Muscle of leg (tissue), 16 donors: ENCODE results near the gene HACD4. TPM values are rescaled to one million over a fixed set of nuclear protein-coding genes. Genes with fewer than 3 reads are reported as not detected.

Source experiments
- DNase-seq: peaks from one replicate; pipeline ENCODE4 v3.0.0; 2013
- H3K27ac ChIP-seq: one replicate; pipeline ENCODE4 v1.5.1; 2013; ENCODE audit warnings: mild to moderate bottlenecking, low read length, control low read depth
- H3K27me3 ChIP-seq: one replicate; pipeline ENCODE4 v1.6.1; 2013; ENCODE audit warnings: low read length; ENCODE audit not compliant: control insufficient read depth, insufficient read depth
- H3K36me3 ChIP-seq: one replicate; pipeline ENCODE4 v1.6.1; 2013; ENCODE audit warnings: low read length; ENCODE audit not compliant: control insufficient read depth, insufficient read depth
- H3K4me1 ChIP-seq: one replicate; pipeline ENCODE4 v1.6.1; 2013; ENCODE audit warnings: low read length; ENCODE audit not compliant: control insufficient read depth, insufficient read depth
- H3K4me3 ChIP-seq: one replicate; pipeline ENCODE4 v1.5.1; 2013; ENCODE audit warnings: low read length, control low read depth
- H3K9me3 ChIP-seq: replicated peaks from 2 replicates; pipeline ENCODE4 v1.6.1; 2013; ENCODE audit warnings: low read depth, low read length; ENCODE audit not compliant: control insufficient read depth
- WGBS: methylation state at CpG from one replicate; pipeline ENCODE4 v1.1.5; 2013; ENCODE audit warnings: missing lambda C conversion rate; ENCODE audit not compliant: insufficient coverage; 5-methylcytosine and 5-hydroxymethylcytosine counted together
- long read RNA-seq, 11 donors: transcript quantifications; one replicate each; lab custom pipeline, GENCODE V29; 2026
- polyA plus RNA-seq, 8 donors: library from polyadenylated mRNA; unstranded; fragments of 120-200 nt; gene quantifications; one replicate each; pipeline versions ENCODE4 v1.2.1 to v1.2.3, GENCODE V29; 2013; ENCODE audit warnings: inconsistent platforms in 1 of 8, low replicate concordance in 1 of 8; ENCODE audit not compliant: insufficient read length in 8 of 8, insufficient read depth in 1 of 8
- total RNA-seq: library from RNA; stranded (reverse); fragments of 120-200 nt; gene quantifications from one replicate; pipeline ENCODE4 v1.2.4, GENCODE V29; 2013

Gene HACD4, protein sequence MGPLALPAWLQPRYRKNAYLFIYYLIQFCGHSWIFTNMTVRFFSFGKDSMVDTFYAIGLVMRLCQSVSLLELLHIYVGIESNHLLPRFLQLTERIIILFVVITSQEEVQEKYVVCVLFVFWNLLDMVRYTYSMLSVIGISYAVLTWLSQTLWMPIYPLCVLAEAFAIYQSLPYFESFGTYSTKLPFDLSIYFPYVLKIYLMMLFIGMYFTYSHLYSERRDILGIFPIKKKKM
- total RNA-seq: 1.3 TPM
- polyA plus RNA-seq: 1 to 10 TPM; 1.2 to 2.4 (median 1.3) TPM
- long read RNA-seq, donor 1: 0 reads
- long read RNA-seq, donor 2: 0 reads
- long read RNA-seq, donor 3: 0 reads
- long read RNA-seq, donor 4: 0 reads
- long read RNA-seq, donor 5, full-length matches to known transcripts: 2 of 2 reads
- long read RNA-seq, donor 5, partial matches to known transcripts: 0 of 2 reads
- long read RNA-seq, donor 5, other reads (novel, unspliced or antisense): 0 of 2 reads
- long read RNA-seq, donor 6, full-length matches to known transcripts: 1 of 1 reads
- long read RNA-seq, donor 6, partial matches to known transcripts: 0 of 1 reads
- long read RNA-seq, donor 6, other reads (novel, unspliced or antisense): 0 of 1 reads
- long read RNA-seq, donor 7, full-length matches to known transcripts: 2 of 2 reads
- long read RNA-seq, donor 7, partial matches to known transcripts: 0 of 2 reads
- long read RNA-seq, donor 7, other reads (novel, unspliced or antisense): 0 of 2 reads
- long read RNA-seq, donor 8: 0 reads
- long read RNA-seq, donor 9, full-length matches to known transcripts: 1 of 1 reads
- long read RNA-seq, donor 9, partial matches to known transcripts: 0 of 1 reads
- long read RNA-seq, donor 9, other reads (novel, unspliced or antisense): 0 of 1 reads
- long read RNA-seq, donor 10: 0 reads
- long read RNA-seq, donor 11: 0 reads

DNA sequence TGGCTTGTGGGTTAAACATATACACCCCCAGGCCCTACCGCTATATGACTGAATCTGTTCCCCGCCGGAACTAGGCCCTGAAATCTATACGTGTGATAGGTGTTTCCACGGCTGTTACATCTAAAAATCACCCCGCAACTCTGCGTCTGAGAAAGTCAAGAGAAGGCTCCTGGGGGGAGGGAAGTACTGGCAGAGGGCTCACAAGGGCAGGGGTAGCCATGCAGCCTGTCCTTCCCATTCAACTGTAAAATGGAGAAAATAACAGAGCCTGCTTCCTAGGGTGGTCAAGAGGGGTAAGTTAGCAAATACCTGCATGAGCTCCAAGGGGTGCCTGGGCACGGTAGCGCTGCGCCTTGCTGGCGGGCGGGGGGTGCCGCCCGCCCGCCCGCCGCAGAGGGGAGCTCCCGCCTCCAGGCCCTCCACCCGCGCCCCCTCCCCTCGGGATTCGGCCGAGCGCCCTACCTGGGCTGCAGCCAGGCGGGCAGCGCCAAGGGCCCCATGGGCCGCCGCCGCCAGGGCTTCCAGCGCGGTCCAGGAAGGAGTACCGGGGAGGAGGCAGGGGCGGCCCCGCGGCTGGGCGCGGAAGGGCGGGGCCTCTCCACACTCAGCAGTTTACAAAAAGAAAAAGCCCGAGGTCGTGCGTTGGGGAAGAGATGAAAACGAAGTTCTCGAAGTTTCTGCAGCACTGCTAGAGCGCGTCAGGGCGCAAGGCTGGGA lies at the start of gene HACD4:
TSS of gene HACD4 (minus strand) at position 550 of the 717 bp plus-strand sequence. CDS start at position 500, 50 bp downstream.
- Histone ChIP-seq H3K9me3 (no peaks in the 10 kb centered on the region), H3K4me3 (peak within 1 kb of the TSS; percentile 40), H3K27ac (peak within 1 kb of the TSS; percentile 73), H3K27me3 (peaks cover 5% of the 10 kb centered on the region), H3K4me1 (peaks cover 4% of the 10 kb centered on the region), H3K36me3 (no peaks in the 10 kb centered on the region)
- DNase-seq: peak; percentile 62
- WGBS: 3% methylated on average over 38 of the region's 46 CpGs

DNA sequence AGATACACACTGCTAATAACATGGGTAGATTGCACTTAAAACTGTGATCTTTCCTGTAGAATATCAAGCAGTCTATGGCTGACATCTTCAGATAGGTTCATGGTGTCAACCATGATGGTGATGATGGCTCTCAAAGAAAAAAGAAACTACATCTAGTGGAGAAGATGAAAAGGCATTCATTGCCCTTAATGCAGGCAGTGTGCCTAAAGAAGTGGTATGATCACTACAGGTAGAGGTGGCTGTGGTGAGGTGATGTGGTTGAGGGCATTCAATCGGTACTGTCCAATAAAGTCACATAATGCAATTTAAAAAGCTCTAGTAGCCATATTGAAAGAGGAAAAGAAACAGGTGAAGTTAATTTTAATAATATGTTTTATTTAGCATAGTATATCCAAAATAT lies 49.4 kb upstream of the HACD4 start:
- no peaks in the 10 kb centered on the region for H3K4me1 ChIP-seq
- H3K4me3 ChIP-seq: no peak overlapping the region
- H3K36me3 ChIP-seq: no peaks in the 10 kb centered on the region
- no CpG with 5 or more reads among the region's 1 CpG for WGBS
- H3K9me3 ChIP-seq: no peaks in the 10 kb centered on the region
- H3K27ac ChIP-seq: no peak overlapping the region
- no peak for DNase-seq
- H3K27me3 ChIP-seq: no peaks in the 10 kb centered on the region

DNA sequence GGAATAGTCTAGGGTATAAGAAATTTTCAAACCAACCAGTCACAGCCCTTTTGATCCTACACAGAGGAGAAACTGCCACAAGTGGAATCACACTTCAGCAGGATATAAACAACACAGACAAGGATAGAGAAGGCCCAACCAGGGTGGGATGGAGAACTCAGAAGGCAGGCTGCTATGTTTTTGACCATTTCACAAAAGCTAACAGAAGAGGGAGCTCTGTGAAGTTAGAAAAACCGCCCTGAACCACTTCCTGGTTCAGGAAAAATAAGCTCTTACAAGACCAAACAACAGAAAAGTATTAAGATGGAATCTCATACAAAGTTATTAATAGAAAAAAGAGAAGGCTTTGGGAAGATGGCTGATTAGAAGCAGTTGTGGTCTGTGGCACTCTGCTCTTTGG lies 47.3 kb upstream of the HACD4 start:
- no peaks in the 10 kb centered on the region for H3K27me3 ChIP-seq
- no peaks in the 10 kb centered on the region for H3K4me1 ChIP-seq
- no peak overlapping the region for H3K27ac ChIP-seq
- H3K9me3 ChIP-seq: no peaks in the 10 kb centered on the region
- DNase-seq: no peak
- H3K4me3 ChIP-seq: no peak overlapping the region
- no peaks in the 10 kb centered on the region for H3K36me3 ChIP-seq
- no CpG with 5 or more reads among the region's 1 CpG for WGBS

DNA sequence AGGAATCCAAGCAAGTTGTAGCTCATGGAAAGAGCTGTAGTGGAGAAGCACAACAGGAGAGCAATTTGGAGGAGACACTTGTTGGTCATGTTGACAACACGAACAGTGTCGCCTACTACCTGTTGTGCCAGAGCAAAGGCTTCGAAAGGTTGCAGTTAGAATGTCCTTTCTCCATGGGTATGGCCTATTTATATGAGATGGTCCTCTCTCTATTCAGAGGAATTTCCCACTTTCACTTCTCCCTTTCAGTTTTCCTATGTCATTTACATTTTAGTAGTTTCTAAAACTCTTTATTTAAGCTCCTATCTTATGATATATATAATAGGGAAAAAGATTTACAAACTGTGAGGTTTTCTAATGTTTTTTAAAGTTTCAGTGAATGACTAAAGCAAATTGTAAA lies 46.3 kb upstream of the HACD4 start, which contains the start of gene IFNB1:
TSS of gene IFNB1 (minus strand) at position 162 of the 400 bp plus-strand sequence. CDS start at position 89, 73 bp downstream.
- Histone ChIP-seq H3K36me3 (no peaks in the 10 kb centered on the region), H3K27ac (no peak within 1 kb of the TSS), H3K9me3 (no peaks in the 10 kb centered on the region), H3K27me3 (no peaks in the 10 kb centered on the region), H3K4me1 (no peaks in the 10 kb centered on the region), H3K4me3 (no peak within 1 kb of the TSS)
- no CpG with 5 or more reads among the region's 3 CpGs for WGBS
- no peak for DNase-seq

DNA sequence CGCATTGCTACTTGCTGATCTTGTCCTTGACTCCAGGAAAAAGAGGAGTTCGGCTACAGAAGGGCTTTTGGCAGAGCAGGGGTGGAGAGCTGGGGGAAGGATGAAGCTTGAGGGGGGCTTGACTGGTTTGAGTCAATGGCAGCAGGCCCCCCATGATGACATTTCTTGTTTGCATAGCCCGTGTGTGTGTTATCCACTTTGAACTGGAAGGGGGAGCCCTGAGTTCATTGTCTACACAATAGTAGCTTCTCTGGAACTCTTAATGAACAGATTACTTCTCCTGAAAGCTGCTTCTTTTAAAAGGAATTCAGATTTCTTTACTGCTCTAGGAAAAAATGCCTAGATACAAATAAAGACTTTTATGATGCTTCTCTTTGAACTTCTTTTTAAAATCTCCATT lies 44.0 kb upstream of the HACD4 start:
- no peaks in the 10 kb centered on the region for H3K9me3 ChIP-seq
- 75% methylated on average over 2 of the region's 3 CpGs for WGBS
- H3K27ac ChIP-seq: no peak overlapping the region
- H3K36me3 ChIP-seq: no peaks in the 10 kb centered on the region
- H3K4me3 ChIP-seq: no peak overlapping the region
- no peaks in the 10 kb centered on the region for H3K27me3 ChIP-seq
- H3K4me1 ChIP-seq: no peaks in the 10 kb centered on the region
- no peak for DNase-seq

DNA sequence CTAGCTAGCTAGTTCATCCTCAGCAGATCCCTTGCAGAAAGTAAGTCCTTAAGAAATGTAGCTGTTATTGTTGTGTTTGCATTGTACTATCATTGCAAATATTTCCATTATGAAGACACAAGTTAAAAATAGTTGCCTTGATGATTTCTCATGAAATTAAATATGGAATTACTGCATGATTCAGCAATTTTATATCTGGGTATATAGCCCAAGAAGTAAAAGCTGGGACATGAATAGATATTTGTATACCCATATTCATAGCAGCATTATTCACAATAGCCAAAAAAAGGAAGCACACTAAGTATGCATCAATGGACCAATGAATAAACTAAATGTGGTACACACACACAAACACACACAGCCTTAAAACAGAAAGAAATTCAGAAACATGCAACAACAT lies 39.5 kb upstream of the HACD4 start:
- no peaks in the 10 kb centered on the region for H3K36me3 ChIP-seq
- no peaks in the 10 kb centered on the region for H3K27me3 ChIP-seq
- no peak overlapping the region for H3K27ac ChIP-seq
- peaks cover 4% of the 10 kb centered on the region for H3K4me1 ChIP-seq
- no peaks in the 10 kb centered on the region for H3K9me3 ChIP-seq
- no peak overlapping the region for H3K4me3 ChIP-seq
- DNase-seq: no peak

DNA sequence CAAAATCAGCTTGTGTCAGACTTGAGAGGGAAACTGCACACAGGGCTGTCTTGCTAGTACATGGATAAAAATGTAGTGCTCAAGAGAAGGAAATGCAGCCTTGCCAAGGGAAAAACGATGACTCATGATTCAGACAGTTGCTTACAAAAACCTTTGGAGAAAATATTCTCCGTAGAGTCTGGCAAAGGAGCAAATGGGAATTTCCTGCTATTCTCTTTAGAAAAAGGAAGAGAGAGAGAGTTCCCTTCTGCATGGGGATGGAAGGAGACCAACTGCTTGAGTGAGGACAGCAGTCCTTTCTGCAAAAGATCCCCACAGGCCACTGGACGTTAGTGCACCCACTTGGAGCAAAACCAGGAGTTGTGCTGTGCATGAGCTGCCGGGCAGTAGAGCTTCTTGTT lies 38.7 kb upstream of the HACD4 start:
- peak overlapping the region; percentile 26 for H3K27ac ChIP-seq
- no peak overlapping the region for H3K4me3 ChIP-seq
- DNase-seq: peak; percentile 97
- H3K4me1 ChIP-seq: peaks cover 4% of the 10 kb centered on the region
- no peaks in the 10 kb centered on the region for H3K27me3 ChIP-seq
- WGBS: 18% methylated on average over 1 of the region's 4 CpGs
- H3K9me3 ChIP-seq: no peaks in the 10 kb centered on the region
- H3K36me3 ChIP-seq: no peaks in the 10 kb centered on the region

DNA sequence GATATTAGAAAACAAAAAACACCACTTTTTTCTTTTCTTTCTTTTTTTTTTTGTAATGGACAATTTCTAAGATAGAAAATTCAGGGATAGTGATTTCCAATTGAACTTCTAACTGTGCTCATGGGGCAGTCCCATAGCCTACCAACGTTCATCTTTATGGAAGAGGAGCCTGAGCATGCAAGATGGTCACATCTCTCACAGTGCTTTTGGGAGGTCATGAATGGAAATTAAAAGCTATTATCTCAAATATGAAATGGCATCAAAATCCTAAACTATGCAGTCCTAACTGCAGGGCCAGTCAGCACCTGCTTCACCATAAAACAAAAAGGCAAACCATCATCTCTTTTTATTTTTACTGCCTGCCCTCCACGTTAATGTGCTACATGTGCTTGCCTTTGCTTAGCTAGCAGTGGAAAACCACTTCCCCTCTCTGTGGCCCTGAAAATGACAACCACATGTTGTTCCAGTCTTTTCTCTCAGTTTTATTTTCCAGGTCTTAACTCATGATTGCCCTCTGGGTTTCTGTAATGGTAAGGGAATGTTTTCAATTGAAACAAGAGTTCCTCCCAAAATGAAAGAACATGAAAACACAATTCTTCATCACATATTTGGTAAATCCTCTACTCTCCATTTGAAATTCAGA lies 29.6 kb upstream of the HACD4 start:
- Histone ChIP-seq H3K27ac (no peak overlapping the region), H3K9me3 (no peaks in the 10 kb centered on the region), H3K36me3 (no peaks in the 10 kb centered on the region), H3K27me3 (no peaks in the 10 kb centered on the region), H3K4me1 (no peaks in the 10 kb centered on the region), H3K4me3 (no peak overlapping the region)
- no CpG with 5 or more reads among the region's 2 CpGs for whole genome bisulfite sequencing
- DNase-seq: peak; percentile 81

DNA sequence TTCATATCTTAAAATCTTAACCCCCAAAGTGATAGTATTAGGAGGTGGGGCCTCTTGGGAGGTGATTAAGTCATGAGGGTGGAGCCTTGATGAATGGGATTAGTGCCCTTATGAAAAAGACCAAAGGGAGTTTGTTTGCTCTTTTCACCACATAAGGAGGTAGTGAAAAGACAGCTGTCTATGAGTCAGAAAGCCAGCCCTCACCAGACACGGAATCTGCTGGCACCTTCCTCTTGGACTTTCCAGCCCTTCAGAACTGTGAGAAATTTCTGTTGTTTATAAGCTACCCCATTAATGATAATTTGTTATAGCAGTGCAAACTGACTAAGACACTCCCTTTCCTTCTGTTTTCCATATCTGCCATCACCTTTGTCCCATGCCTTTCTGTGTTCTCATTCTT lies 25.5 kb upstream of the HACD4 start:
- Histone ChIP-seq H3K4me3 (no peak overlapping the region), H3K4me1 (no peaks in the 10 kb centered on the region), H3K27me3 (no peaks in the 10 kb centered on the region), H3K9me3 (no peaks in the 10 kb centered on the region), H3K36me3 (no peaks in the 10 kb centered on the region), H3K27ac (no peak overlapping the region)
- DNase-seq: no peak
- WGBS: no CpG with 5 or more reads among the region's 1 CpG
